ENCODE measurements around the gene RPS14. TPM values are rescaled to one million over a fixed set of nuclear protein-coding genes. Genes with fewer than 3 reads are reported as not detected.

The RPS14 gene
- polyA plus RNA-seq, 1 donor from 2014 or later = 3,490 TPM

DNA sequence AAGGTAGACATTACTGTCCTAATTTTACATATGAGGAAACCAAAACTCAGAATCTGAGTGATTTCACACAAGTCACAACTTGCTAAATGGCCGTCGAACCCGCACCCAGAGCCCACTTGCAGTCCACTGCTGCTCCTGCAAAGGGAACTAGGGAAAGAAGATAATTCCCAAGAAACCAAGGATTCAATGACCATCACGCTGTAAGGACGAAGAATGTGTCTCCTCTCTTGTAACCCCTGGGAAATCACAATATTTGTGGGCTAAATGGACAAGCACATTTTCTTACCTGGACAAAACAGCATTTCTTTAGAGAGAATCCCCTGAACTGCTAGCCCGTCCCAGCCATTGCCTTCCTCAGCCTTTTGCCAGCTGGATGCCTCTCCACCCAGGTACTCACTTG is 2.4 kb downstream of the RPS14 start:
- H3K9ac ChIP-seq (ENCODE audit: low read length) = no peak overlapping the region
- TF ChIP-seq EZH2 (IDR thresholded peaks at IDR 0.05; ENCODE audit: borderline replicate concordance, insufficient read depth, low read length, poor library complexity, severe bottlenecking) (no peak), SMC3 (conservative IDR thresholded peaks at IDR 0.05; ENCODE audit: poor library complexity) (no peak), POLR2AphosphoS5 (IDR thresholded peaks at IDR 0.05) (no peak), TAF1 (IDR thresholded peaks at IDR 0.05; ENCODE audit: low read depth) (no peak), RAD21 (conservative IDR thresholded peaks at IDR 0.05) (no peak)
- TF ChIP-seq, protein P1, sequence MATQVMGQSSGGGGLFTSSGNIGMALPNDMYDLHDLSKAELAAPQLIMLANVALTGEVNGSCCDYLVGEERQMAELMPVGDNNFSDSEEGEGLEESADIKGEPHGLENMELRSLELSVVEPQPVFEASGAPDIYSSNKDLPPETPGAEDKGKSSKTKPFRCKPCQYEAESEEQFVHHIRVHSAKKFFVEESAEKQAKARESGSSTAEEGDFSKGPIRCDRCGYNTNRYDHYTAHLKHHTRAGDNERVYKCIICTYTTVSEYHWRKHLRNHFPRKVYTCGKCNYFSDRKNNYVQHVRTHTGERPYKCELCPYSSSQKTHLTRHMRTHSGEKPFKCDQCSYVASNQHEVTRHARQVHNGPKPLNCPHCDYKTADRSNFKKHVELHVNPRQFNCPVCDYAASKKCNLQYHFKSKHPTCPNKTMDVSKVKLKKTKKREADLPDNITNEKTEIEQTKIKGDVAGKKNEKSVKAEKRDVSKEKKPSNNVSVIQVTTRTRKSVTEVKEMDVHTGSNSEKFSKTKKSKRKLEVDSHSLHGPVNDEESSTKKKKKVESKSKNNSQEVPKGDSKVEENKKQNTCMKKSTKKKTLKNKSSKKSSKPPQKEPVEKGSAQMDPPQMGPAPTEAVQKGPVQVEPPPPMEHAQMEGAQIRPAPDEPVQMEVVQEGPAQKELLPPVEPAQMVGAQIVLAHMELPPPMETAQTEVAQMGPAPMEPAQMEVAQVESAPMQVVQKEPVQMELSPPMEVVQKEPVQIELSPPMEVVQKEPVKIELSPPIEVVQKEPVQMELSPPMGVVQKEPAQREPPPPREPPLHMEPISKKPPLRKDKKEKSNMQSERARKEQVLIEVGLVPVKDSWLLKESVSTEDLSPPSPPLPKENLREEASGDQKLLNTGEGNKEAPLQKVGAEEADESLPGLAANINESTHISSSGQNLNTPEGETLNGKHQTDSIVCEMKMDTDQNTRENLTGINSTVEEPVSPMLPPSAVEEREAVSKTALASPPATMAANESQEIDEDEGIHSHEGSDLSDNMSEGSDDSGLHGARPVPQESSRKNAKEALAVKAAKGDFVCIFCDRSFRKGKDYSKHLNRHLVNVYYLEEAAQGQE (IDR thresholded peaks at IDR 0.05; ENCODE audit: borderline replicate concordance) = no peak
- no peaks in the 10 kb centered on the region for H3K9me2 ChIP-seq (ENCODE audit: insufficient read depth, low read length)
- H3K4me2 ChIP-seq (ENCODE audit: low read length) = no peak overlapping the region
- H3K27ac ChIP-seq (ENCODE audit: low read length) = no peak overlapping the region
- H3F3A ChIP-seq (ENCODE audit: insufficient read depth, low read length, poor library complexity, severe bottlenecking) = no peaks in the 10 kb centered on the region
- H2AFZ ChIP-seq (ENCODE audit: low read depth, low read length) = no peak overlapping the region
- peaks cover 19% of the 10 kb centered on the region for H3K79me2 ChIP-seq (replicated peaks; ENCODE audit: insufficient read depth, low read length)
- H3K4me3 ChIP-seq (ENCODE audit: low read length) = no peak overlapping the region
- no peaks in the 10 kb centered on the region for H3K9me3 ChIP-seq (ENCODE audit: low read length)
- H3K27me3 ChIP-seq (ENCODE audit: insufficient read depth, low read depth, low read length) = no peaks in the 10 kb centered on the region
- H4K20me1 ChIP-seq (ENCODE audit: insufficient read depth) = no peaks in the 10 kb centered on the region
- no peaks in the 10 kb centered on the region for H3K36me3 ChIP-seq (ENCODE audit: insufficient read depth, low read length)

DNA sequence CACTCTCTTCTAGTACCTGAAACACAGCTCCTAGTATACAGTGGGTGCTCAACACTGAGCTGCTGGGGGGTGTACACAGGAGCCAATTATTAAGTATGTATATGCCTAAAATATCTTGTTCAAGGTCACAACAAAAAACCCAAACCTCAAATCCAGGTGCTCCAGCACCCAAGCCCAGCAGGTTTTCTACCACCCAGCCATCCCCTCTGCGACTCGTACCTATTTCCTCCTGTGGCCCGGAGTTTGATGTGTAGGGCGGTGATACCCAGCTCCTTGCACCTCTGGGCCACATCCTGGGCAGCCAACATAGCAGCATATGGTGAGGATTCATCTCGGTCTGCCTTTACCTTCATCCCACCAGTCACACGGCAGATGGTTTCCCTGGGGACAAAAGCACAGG is 3.0 kb downstream of the RPS14 start:
- no peaks in the 10 kb centered on the region for H3K27me3 ChIP-seq (ENCODE audit: insufficient read depth, low read depth, low read length)
- no peak overlapping the region for H3K27ac ChIP-seq (ENCODE audit: low read length)
- no peak overlapping the region for H3K9ac ChIP-seq (ENCODE audit: low read length)
- no peaks in the 10 kb centered on the region for H3F3A ChIP-seq (ENCODE audit: insufficient read depth, low read length, poor library complexity, severe bottlenecking)
- H2AFZ ChIP-seq (ENCODE audit: low read depth, low read length) = no peak overlapping the region
- no peaks in the 10 kb centered on the region for H3K9me2 ChIP-seq (ENCODE audit: insufficient read depth, low read length)
- H3K4me2 ChIP-seq (ENCODE audit: low read length) = no peak overlapping the region
- no peaks in the 10 kb centered on the region for H3K9me3 ChIP-seq (ENCODE audit: low read length)
- no peak overlapping the region for H3K4me3 ChIP-seq (ENCODE audit: low read length)
- no peaks in the 10 kb centered on the region for H3K36me3 ChIP-seq (ENCODE audit: insufficient read depth, low read length)
- no peaks in the 10 kb centered on the region for H4K20me1 ChIP-seq (ENCODE audit: insufficient read depth)
- TF ChIP-seq MXI1 (conservative IDR thresholded peaks at IDR 0.05; ENCODE audit: poor library complexity, severe bottlenecking) (no peak), EZH2 (IDR thresholded peaks at IDR 0.05; ENCODE audit: borderline replicate concordance, insufficient read depth, low read length, poor library complexity, severe bottlenecking) (no peak), POLR2AphosphoS5 (IDR thresholded peaks at IDR 0.05) (no peak), TAF1 (IDR thresholded peaks at IDR 0.05; ENCODE audit: low read depth) (no peak), SMC3 (conservative IDR thresholded peaks at IDR 0.05; ENCODE audit: poor library complexity) (no peak), RAD21 (conservative IDR thresholded peaks at IDR 0.05) (no peak), EP300 (conservative IDR thresholded peaks at IDR 0.05; ENCODE audit: poor library complexity, severe bottlenecking) (no peak)
- TF ChIP-seq, protein P1 (IDR thresholded peaks at IDR 0.05; ENCODE audit: borderline replicate concordance) = no peak
- TF ChIP-seq, protein P2, sequence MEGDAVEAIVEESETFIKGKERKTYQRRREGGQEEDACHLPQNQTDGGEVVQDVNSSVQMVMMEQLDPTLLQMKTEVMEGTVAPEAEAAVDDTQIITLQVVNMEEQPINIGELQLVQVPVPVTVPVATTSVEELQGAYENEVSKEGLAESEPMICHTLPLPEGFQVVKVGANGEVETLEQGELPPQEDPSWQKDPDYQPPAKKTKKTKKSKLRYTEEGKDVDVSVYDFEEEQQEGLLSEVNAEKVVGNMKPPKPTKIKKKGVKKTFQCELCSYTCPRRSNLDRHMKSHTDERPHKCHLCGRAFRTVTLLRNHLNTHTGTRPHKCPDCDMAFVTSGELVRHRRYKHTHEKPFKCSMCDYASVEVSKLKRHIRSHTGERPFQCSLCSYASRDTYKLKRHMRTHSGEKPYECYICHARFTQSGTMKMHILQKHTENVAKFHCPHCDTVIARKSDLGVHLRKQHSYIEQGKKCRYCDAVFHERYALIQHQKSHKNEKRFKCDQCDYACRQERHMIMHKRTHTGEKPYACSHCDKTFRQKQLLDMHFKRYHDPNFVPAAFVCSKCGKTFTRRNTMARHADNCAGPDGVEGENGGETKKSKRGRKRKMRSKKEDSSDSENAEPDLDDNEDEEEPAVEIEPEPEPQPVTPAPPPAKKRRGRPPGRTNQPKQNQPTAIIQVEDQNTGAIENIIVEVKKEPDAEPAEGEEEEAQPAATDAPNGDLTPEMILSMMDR (IDR thresholded peaks at IDR 0.05; ENCODE audit: poor library complexity, severe bottlenecking) = no peak
- peaks cover 19% of the 10 kb centered on the region for H3K79me2 ChIP-seq (replicated peaks; ENCODE audit: insufficient read depth, low read length)

All from neural cell (in vitro differentiated cells).